A549 (cell line): ENCODE measurements around the gene ZC3H18. TPM values are rescaled to one million over a fixed set of nuclear protein-coding genes. Genes with fewer than 3 reads are reported as not detected.

Experiments used
- ATAC-seq, 2 experiments: fragments of 200-7000 bp in 1 of 2; fragments of >200 bp in 1 of 2; cut with Nextera tagmentation in 1 of 2; cut with Tn5 transposase in 1 of 2; 3 replicates each; pipeline versions ENCODE4 v1.8.0 to v1.9.1; 2018 to 2020; ENCODE audit warnings: mild to moderate bottlenecking in 1 of 2, moderate library complexity in 1 of 2
- CTCF ChIA-PET: fragments of 300-600 bp; sonication (Branson Sonifier 250); formaldehyde crosslinking; extraction: SDS; loops from one replicate; lab custom pipeline; 2021; ENCODE audit warnings: antibody characterized with exemption, inconsistent platforms; lab: Yijun Ruan, JAX
- POLR2A ChIA-PET: fragments of 350-600 bp; formaldehyde crosslinking; extraction: SDS; loops from one replicate; lab custom pipeline; 2021; ENCODE audit warnings: antibody characterized with exemption, inconsistent platforms; lab: Yijun Ruan, JAX
- DNase-seq, 2 experiments: peaks; one replicate each; pipeline versions ENCODE4 v3.0.0 to v3.0.0-alpha.2; 2011 to 2016; ENCODE audit warnings: low read depth in 1 of 2, low spot score in 1 of 2
- FAIRE-seq: peaks from 2 replicates; lab custom pipeline; 2011; peaks lifted over from hg19 to GRCh38; lab: Jason Lieb, UNC
- H3K27ac ChIP-seq, 2 experiments: fragments of >200 bp; sonication (Bioruptor Twin); formaldehyde crosslinking; 3 replicates each; pipeline ENCODE4 v1.5.1; 2016 to 2017
- H3K4me1 ChIP-seq: fragments of >200 bp; sonication (Bioruptor Twin); formaldehyde crosslinking; 3 replicates; pipeline ENCODE4 v1.6.1; 2016
- H3K4me2 ChIP-seq: fragments of >200 bp; sonication (Bioruptor Twin); formaldehyde crosslinking; 3 replicates; pipeline ENCODE4 v1.6.1; 2016
- H3K4me3 ChIP-seq: fragments of >200 bp; sonication (Bioruptor Twin); formaldehyde crosslinking; 3 replicates; pipeline ENCODE4 v1.5.1; 2016
- H3K9me3 ChIP-seq: fragments of >200 bp; sonication (Bioruptor Twin); formaldehyde crosslinking; 3 replicates; pipeline ENCODE4 v1.6.1; 2016
- BHLHE40 ChIP-seq: IDR thresholded peaks from 2 replicates; pipeline ENCODE4 v1.6.1; 2012; ENCODE audit warnings: low read depth, low read length, inconsistent platforms
- CBX2 ChIP-seq: fragments of 200-600 bp; sonication (generic); IDR thresholded peaks from 2 replicates; pipeline ENCODE4 v1.6.1; 2016; ENCODE audit warnings: low read depth, mild to moderate bottlenecking, borderline replicate concordance
- EHMT2 ChIP-seq: fragments of 200-600 bp; sonication (generic); IDR thresholded peaks from 2 replicates; pipeline ENCODE4 v1.6.1; 2016; ENCODE audit warnings: antibody characterized with exemption, low read depth, mild to moderate bottlenecking, moderate library complexity
- GATA3 ChIP-seq: IDR thresholded peaks from 2 replicates; pipeline ENCODE4 v1.6.1; 2012; ENCODE audit warnings: borderline replicate concordance
- HMGXB4 ChIP-seq: fragments of 250-450 bp; sonication (Bioruptor Pico); IDR thresholded peaks from 2 replicates; pipeline ENCODE4 v1.5.0; 2021; ENCODE audit warnings: mild to moderate bottlenecking, moderate library complexity, borderline replicate concordance
- HOXB13 ChIP-seq: fragments of 250-450 bp; sonication (Bioruptor Pico); IDR thresholded peaks from 2 replicates; pipeline ENCODE4 v1.5.0; 2020; ENCODE audit warnings: low read depth, mild to moderate bottlenecking, moderate library complexity
- MAFK ChIP-seq: fragments of 450-650 bp; IDR thresholded peaks from 2 replicates; pipeline ENCODE4 v1.6.1; 2014; ENCODE audit not compliant: partially characterized antibody
- MAZ ChIP-seq: fragments of 150-350 bp; IDR thresholded peaks from 2 replicates; pipeline ENCODE4 v1.6.1; 2014; ENCODE audit warnings: antibody characterized with exemption, low read depth, low read length, borderline replicate concordance
- NR3C1 ChIP-seq: fragments of >200 bp; sonication (Bioruptor Twin); formaldehyde crosslinking; IDR thresholded peaks from 3 replicates; pipeline ENCODE4 v1.6.1; 2017
- RCOR1 ChIP-seq: fragments of 150-350 bp; IDR thresholded peaks from 2 replicates; pipeline ENCODE4 v1.6.1; 2014; ENCODE audit warnings: antibody characterized with exemption, low read length, low read depth
- RFX5 ChIP-seq: fragments of 450-650 bp; IDR thresholded peaks from 2 replicates; pipeline ENCODE4 v1.7.1; 2014; ENCODE audit warnings: antibody characterized with exemption, mild to moderate bottlenecking, moderate library complexity
- RNF2 ChIP-seq: fragments of 200-600 bp; sonication (generic); IDR thresholded peaks from 2 replicates; pipeline ENCODE4 v1.6.1; 2016; ENCODE audit warnings: low read depth, mild to moderate bottlenecking, antibody characterized with exemption, moderate library complexity, borderline replicate concordance
- SREBF2 ChIP-seq: fragments of 450-650 bp; IDR thresholded peaks from 2 replicates; pipeline ENCODE4 v1.6.1; 2014; ENCODE audit warnings: mild to moderate bottlenecking, moderate library complexity
- ZC3H11A ChIP-seq: fragments of 450-650 bp; IDR thresholded peaks from 2 replicates; pipeline ENCODE4 v1.6.1; 2014; ENCODE audit warnings: antibody characterized with exemption, mild to moderate bottlenecking
- ZFP36 ChIP-seq: fragments of 450-650 bp; IDR thresholded peaks from 2 replicates; pipeline ENCODE4 v1.6.1; 2014; ENCODE audit warnings: borderline replicate concordance; ENCODE audit not compliant: partially characterized antibody
- ZNF302 ChIP-seq: fragments of 250-450 bp; sonication (Bioruptor Pico); IDR thresholded peaks from 2 replicates; pipeline ENCODE4 v1.9.0; 2021; ENCODE audit warnings: inconsistent platforms, mild to moderate bottlenecking, moderate library complexity
- ZSCAN20 ChIP-seq: fragments of 250-450 bp; sonication (Bioruptor Pico); IDR thresholded peaks from 2 replicates; pipeline ENCODE4 v1.8.0; 2022; ENCODE audit warnings: mild to moderate bottlenecking, moderate library complexity
- WGBS: methylation state at CpG from one replicate; pipeline ENCODE4 v1.1.6; 2017; ENCODE audit errors: missing lambda C conversion rate; 5-methylcytosine and 5-hydroxymethylcytosine counted together
- polyA plus RNA-seq, 4 experiments: library from polyadenylated mRNA; depleted of rRNA in 3 of 4; stranded (reverse); fragments of >200 nt; fragmentation: RNase III in 1 of 4; extraction: RNeasy Plus Mini Kit Qiagen cat#74134 plus additional on column Dnase treatment in 1 of 4; gene quantifications; 2 replicates in 3 of 4; 3 replicates in 1 of 4; pipeline ENCODE4 v1.2.3, GENCODE V29; 2011 to 2017
- TF ChIP-seq, protein P1 (sequence below): fragments of 200-600 bp; sonication (generic); IDR thresholded peaks from 2 replicates; pipeline ENCODE4 v1.6.1; 2016; ENCODE audit warnings: antibody characterized with exemption, mild to moderate bottlenecking, moderate library complexity
- TF ChIP-seq, protein P2 (sequence below): fragments of 250-450 bp; sonication (Bioruptor Pico); IDR thresholded peaks from 2 replicates; pipeline ENCODE4 v1.5.0; 2020; ENCODE audit warnings: low read depth, mild to moderate bottlenecking, moderate library complexity

Gene ZC3H18
- polyA plus RNA-seq, 2 of the 4 experiments (the other 2 are of a cell fraction), result 21.1 to 48.2 TPM

DNA sequence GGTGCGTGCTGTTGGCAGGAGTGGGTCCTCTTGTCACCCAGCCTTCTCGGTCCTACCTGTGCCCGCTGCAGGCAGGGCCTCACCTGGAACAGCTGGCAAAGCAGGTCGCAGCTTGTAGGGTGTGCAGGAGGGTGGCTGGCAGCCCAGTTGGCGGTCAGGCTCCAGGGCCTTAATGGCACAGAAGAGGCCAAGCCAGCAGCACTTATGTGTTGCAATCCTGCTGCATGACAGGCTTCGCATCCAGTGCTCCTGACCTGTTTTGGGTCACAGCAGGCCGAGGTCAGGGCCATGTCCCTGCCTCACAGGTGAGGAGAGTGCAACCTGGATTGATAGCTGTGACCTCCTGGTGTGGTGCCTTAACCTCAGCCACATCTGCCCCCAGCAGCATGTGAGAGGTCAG, 31.9 kb downstream of the ZC3H18 start (continued):
- TF ChIP-seq, protein P1, sequence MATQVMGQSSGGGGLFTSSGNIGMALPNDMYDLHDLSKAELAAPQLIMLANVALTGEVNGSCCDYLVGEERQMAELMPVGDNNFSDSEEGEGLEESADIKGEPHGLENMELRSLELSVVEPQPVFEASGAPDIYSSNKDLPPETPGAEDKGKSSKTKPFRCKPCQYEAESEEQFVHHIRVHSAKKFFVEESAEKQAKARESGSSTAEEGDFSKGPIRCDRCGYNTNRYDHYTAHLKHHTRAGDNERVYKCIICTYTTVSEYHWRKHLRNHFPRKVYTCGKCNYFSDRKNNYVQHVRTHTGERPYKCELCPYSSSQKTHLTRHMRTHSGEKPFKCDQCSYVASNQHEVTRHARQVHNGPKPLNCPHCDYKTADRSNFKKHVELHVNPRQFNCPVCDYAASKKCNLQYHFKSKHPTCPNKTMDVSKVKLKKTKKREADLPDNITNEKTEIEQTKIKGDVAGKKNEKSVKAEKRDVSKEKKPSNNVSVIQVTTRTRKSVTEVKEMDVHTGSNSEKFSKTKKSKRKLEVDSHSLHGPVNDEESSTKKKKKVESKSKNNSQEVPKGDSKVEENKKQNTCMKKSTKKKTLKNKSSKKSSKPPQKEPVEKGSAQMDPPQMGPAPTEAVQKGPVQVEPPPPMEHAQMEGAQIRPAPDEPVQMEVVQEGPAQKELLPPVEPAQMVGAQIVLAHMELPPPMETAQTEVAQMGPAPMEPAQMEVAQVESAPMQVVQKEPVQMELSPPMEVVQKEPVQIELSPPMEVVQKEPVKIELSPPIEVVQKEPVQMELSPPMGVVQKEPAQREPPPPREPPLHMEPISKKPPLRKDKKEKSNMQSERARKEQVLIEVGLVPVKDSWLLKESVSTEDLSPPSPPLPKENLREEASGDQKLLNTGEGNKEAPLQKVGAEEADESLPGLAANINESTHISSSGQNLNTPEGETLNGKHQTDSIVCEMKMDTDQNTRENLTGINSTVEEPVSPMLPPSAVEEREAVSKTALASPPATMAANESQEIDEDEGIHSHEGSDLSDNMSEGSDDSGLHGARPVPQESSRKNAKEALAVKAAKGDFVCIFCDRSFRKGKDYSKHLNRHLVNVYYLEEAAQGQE, result no peak
- TF ChIP-seq ZC3H11A, result no peak
- no peak for TF ChIP-seq ZNF302 (CRISPR knock-in tag)
- TF ChIP-seq HMGXB4 (CRISPR knock-in tag), result no peak
- no peak for TF ChIP-seq EHMT2
- TF ChIP-seq RCOR1, result no peak
- TF ChIP-seq ZSCAN20 (CRISPR knock-in tag), result no peak
- no peak for TF ChIP-seq ZFP36

- Histone ChIP-seq H3K9me3 (no peaks in the 10 kb centered on the region), H3K4me3 (no peak overlapping the region), H3K27ac (no peak overlapping the region), H3K4me1 (no peaks in the 10 kb centered on the region), H3K4me2 (no peak overlapping the region)
- POLR2A ChIA-PET, result no interaction called here
- ATAC-seq (no peak; a peak in 1 of 6 replicates), DNase-seq (no peak), FAIRE-seq (no peak)
- TF ChIP-seq BHLHE40 (no peak), MAZ (no peak), RNF2 (no peak), SREBF2 (no peak), HOXB13 (no peak), NR3C1 (no peak), ZFP36 (no peak), CBX2 (no peak), RCOR1 (no peak), RFX5 (no peak), ZC3H11A (no peak), MAFK (no peak), GATA3 (no peak)
- TF ChIP-seq, protein P2, sequence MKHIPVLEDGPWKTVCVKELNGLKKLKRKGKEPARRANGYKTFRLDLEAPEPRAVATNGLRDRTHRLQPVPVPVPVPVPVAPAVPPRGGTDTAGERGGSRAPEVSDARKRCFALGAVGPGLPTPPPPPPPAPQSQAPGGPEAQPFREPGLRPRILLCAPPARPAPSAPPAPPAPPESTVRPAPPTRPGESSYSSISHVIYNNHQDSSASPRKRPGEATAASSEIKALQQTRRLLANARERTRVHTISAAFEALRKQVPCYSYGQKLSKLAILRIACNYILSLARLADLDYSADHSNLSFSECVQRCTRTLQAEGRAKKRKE (CRISPR knock-in tag), result no peak
- 86% methylated on average over 16 of the region's 20 CpGs for WGBS
- CTCF ChIA-PET, result no interaction called here
These were observed 35.3 kb downstream of the ZC3H18 start for GRCh38 chr16:88605186-88606147.
